ENCODE measurements around the gene HS6ST1.

DNA sequence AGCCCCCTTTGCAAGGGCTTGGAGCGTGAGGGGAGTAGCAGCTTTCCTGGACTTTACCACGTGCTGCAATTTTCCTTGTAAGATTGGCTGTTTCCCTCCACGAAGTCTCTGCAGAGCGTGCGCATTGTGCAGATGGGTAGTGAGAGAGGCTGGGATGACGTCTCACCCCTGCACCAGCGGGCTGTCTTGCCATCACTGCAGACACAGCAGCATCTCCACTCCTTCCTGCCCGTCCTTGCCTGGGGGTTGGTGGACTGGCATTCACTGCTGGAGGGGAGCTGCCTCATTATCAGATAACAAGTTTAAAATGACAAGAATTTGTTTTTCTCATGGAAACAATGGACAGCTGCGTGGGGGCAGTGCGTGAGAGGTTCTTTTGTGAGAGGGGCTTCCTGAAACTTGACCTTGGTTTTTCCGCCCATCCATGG, 45.3 kb upstream of the HS6ST1 start:
- TF ChIP-seq, protein P1, sequence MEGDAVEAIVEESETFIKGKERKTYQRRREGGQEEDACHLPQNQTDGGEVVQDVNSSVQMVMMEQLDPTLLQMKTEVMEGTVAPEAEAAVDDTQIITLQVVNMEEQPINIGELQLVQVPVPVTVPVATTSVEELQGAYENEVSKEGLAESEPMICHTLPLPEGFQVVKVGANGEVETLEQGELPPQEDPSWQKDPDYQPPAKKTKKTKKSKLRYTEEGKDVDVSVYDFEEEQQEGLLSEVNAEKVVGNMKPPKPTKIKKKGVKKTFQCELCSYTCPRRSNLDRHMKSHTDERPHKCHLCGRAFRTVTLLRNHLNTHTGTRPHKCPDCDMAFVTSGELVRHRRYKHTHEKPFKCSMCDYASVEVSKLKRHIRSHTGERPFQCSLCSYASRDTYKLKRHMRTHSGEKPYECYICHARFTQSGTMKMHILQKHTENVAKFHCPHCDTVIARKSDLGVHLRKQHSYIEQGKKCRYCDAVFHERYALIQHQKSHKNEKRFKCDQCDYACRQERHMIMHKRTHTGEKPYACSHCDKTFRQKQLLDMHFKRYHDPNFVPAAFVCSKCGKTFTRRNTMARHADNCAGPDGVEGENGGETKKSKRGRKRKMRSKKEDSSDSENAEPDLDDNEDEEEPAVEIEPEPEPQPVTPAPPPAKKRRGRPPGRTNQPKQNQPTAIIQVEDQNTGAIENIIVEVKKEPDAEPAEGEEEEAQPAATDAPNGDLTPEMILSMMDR (conservative IDR thresholded peaks at IDR 0.05; ENCODE audit: low read depth, low read length): no peak
- no peak for TF ChIP-seq EZH2 (IDR thresholded peaks at IDR 0.05; ENCODE audit: low read length, unreplicated experiment)

Data from PC-3 (cell line).